Activated CD8-positive, alpha-beta T cell treated with anti-CD3 and anti-CD28 coated beads for 36 hours (primary cell): ENCODE measurements around the gene GSAP. TPM values are rescaled to one million over a fixed set of nuclear protein-coding genes. Genes with fewer than 3 reads are reported as not detected.

Experiments
- ATAC-seq: fragments of 200-7000 bp; cut with Tn5 transposase; one replicate; pipeline ENCODE4 v1.10.0; 2021; ENCODE audit warnings: mild to moderate bottlenecking, moderate library complexity
- CTCF ChIA-PET: fragments of 350-600 bp; sonication (Branson Sonifier 250); formaldehyde crosslinking; loops from one replicate; lab custom pipeline; 2021; ENCODE audit warnings: antibody characterized with exemption; lab: Charles Lee
- POLR2A ChIA-PET: fragments of 350-600 bp; sonication (Branson Sonifier 250); formaldehyde crosslinking; loops from one replicate; lab custom pipeline; 2021; ENCODE audit warnings: antibody characterized with exemption; lab: Charles Lee
- DNase-seq: peaks from one replicate; pipeline ENCODE4 v3.0.0-alpha.2; 2020
- H3K27ac Mint-ChIP-seq: one replicate; pipeline ENCODE4 v1.8.0; 2021; ENCODE audit warnings: mild to moderate bottlenecking, mixed read lengths
- H3K27me3 Mint-ChIP-seq: one replicate; pipeline ENCODE4 v1.8.0; 2021; ENCODE audit warnings: mixed read lengths
- H3K36me3 Mint-ChIP-seq: one replicate; pipeline ENCODE4 v1.8.0; 2021; ENCODE audit warnings: low read depth, mixed read lengths
- H3K4me1 Mint-ChIP-seq: one replicate; pipeline ENCODE4 v1.8.0; 2021; ENCODE audit warnings: low read depth, mixed read lengths
- H3K4me3 Mint-ChIP-seq: one replicate; pipeline ENCODE4 v1.8.0; 2021; ENCODE audit warnings: mild to moderate bottlenecking, moderate library complexity, mixed read lengths
- H3K9me3 Mint-ChIP-seq: one replicate; pipeline ENCODE4 v1.8.0; 2021; ENCODE audit warnings: mixed read lengths
- CTCF ChIP-seq: fragments of 200-600 bp; IDR thresholded peaks from one replicate; pipeline ENCODE4 v1.8.0; 2022; ENCODE audit warnings: antibody characterized with exemption, mild to moderate bottlenecking
- intact Hi-C: fragments of 100-400 bp; cut with micrococcal nuclease; formaldehyde crosslinking; loops from one replicate; pipeline ENCODE4 v1.10.0; 2022
- total RNA-seq, 2 experiments: library from RNA; stranded (reverse); gene quantifications; one replicate each; pipeline ENCODE4 v1.2.3, GENCODE V29; 2021

The GSAP gene
- total RNA-seq, 2 experiments from 2014 or later, result 1.9 to 3.0 TPM

GRCh38 chr7:77426052-77426404 lies 9.9 kb upstream of the GSAP start:
- intact Hi-C loops, result no loop called here

GRCh38 chr7:77425101-77426051 lies 9.2 kb upstream of the GSAP start:
- no peaks in the 10 kb centered on the region for H3K9me3 Mint-ChIP-seq

More at GRCh38 chr7:77426052-77426404, 9.9 kb upstream of the GSAP start:
- Mint-ChIP-seq H3K9me3 (no peaks in the 10 kb centered on the region), H3K4me1 (peaks cover 25% of the 10 kb centered on the region), H3K27me3 (peaks cover 5% of the 10 kb centered on the region), H3K4me3 (no peak overlapping the region), H3K27ac (no peak overlapping the region), H3K36me3 (no peaks in the 10 kb centered on the region)
- DNase-seq (no peak), ATAC-seq (no peak)
- TF ChIP-seq CTCF, result no peak
- ChIA-PET POLR2A (no interaction called here), CTCF (no interaction called here)

GRCh38 chr7:77422500-77422899 lies 6.4 kb upstream of the GSAP start:
- POLR2A ChIA-PET, result no interaction called here
- H3K4me1 Mint-ChIP-seq, result peaks cover 21% of the 10 kb centered on the region
- H3K27ac Mint-ChIP-seq, result no peak overlapping the region
- DNase-seq (no peak), ATAC-seq (no peak)
- CTCF ChIA-PET, result no interaction called here
- H3K4me3 Mint-ChIP-seq, result no peak overlapping the region
- no peaks in the 10 kb centered on the region for H3K9me3 Mint-ChIP-seq
- no peak for TF ChIP-seq CTCF
- peaks cover 7% of the 10 kb centered on the region for H3K27me3 Mint-ChIP-seq
- H3K36me3 Mint-ChIP-seq, result no peaks in the 10 kb centered on the region
- intact Hi-C loops, result no loop called here

More at GRCh38 chr7:77425101-77426051, 9.2 kb upstream of the GSAP start:
- peaks cover 5% of the 10 kb centered on the region for H3K27me3 Mint-ChIP-seq
- ChIA-PET POLR2A (no interaction called here), CTCF (no interaction called here)
- H3K4me1 Mint-ChIP-seq, result peaks cover 25% of the 10 kb centered on the region
- no peaks in the 10 kb centered on the region for H3K36me3 Mint-ChIP-seq
- no peak overlapping the region for H3K4me3 Mint-ChIP-seq
- no peak overlapping the region for H3K27ac Mint-ChIP-seq
- intact Hi-C loops, result no loop called here
- no peak for DNase-seq
- ATAC-seq, result no peak
- TF ChIP-seq CTCF, result no peak

GRCh38 chr7:77420986-77421672 lies 5.0 kb upstream of the GSAP start:
- POLR2A ChIA-PET, result no interaction called here
- intact Hi-C loops, result no loop called here
- DNase-seq (no peak), ATAC-seq (no peak)
- no peaks in the 10 kb centered on the region for H3K36me3 Mint-ChIP-seq
- no peaks in the 10 kb centered on the region for H3K9me3 Mint-ChIP-seq
- no peak for TF ChIP-seq CTCF
- H3K4me3 Mint-ChIP-seq, result no peak overlapping the region
- CTCF ChIA-PET, result no interaction called here
- peaks cover 8% of the 10 kb centered on the region for H3K27me3 Mint-ChIP-seq
- H3K4me1 Mint-ChIP-seq, result peaks cover 24% of the 10 kb centered on the region
- no peak overlapping the region for H3K27ac Mint-ChIP-seq

GRCh38 chr7:77420438-77420837 lies 4.3 kb upstream of the GSAP start:
- POLR2A ChIA-PET, result no interaction called here
- intact Hi-C loops, result no loop called here
- no peak for ATAC-seq

More at GRCh38 chr7:77420438-77420837, 4.3 kb upstream of the GSAP start:
- Mint-ChIP-seq H3K36me3 (no peaks in the 10 kb centered on the region), H3K27ac (no peak overlapping the region), H3K9me3 (no peaks in the 10 kb centered on the region), H3K4me1 (peaks cover 24% of the 10 kb centered on the region), H3K4me3 (no peak overlapping the region), H3K27me3 (peaks cover 8% of the 10 kb centered on the region)
- CTCF ChIA-PET, result no interaction called here
- no peak for TF ChIP-seq CTCF
- no peak for DNase-seq
